KG1 (cell line): ENCODE data around the gene CACNA1C.

Experiments
- DNase-seq: peaks from one replicate; lab custom pipeline; 2025; lab: John Stamatoyannopoulos, UW

Gene CACNA1C

DNA sequence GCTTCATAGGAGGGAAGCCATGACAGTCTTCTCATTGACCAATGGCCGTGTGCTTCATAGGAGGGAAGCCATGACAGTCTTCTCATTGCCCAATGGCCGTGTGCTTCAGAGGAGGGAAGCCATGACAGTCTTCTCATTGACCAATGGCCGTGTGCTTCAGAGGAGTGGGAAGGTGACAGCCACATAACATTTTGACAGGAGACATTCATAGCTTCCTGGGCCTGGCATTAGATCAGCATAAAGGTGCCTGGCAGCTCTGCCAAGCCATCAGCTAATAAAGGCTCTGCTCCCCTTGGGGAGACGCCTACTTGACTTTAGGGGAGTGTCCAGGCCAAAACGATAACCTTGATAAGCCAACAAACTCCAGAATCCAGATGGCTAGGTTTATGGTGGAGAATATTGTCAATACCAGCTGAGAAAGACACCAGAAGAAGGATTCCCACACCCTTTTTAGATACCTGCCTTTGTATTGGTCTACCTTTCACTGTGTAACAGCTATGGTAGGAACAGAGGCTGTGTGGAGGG, 468.0 kb downstream of the CACNA1C start:
- DNase-seq: no peak

DNA sequence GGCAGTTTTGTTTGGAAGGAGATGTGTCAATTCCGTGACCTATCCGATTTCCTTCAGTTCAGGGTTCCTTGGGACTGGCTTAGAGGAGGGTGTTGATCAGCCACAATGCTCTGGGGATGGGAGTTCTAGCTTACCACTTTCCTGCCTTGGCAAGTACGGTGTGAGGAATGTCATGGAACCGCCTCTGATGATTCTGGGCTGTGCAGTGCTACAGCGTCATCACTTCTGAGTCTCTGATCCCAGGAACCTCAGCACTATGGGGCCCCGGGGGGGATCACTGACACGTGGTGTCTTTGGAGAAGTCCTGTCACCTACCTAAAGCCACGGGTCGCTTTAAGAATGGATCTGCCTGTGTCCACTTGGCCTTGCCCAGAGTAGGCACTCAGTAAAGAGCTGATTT, 470.5 kb downstream of the CACNA1C start:
- no peak for DNase-seq

DNA sequence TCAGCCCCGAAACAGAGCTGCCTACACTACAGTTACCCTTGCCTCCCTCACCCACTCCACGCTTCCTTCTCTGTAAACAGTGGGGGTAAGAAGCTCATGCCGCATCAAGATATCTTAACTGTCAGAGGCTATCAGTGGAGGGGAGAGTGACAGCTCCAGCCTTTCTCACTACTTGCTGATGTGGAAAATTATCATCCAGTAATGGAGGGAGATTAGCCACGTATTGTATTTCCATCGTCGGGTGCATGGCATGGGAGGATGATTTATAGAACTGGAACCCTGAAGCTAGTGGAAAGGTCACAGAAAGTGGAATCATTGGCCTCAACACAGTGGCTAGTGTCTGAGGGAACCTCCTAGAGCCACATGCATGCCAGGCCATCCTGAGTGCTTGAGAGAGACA, 471.1 kb downstream of the CACNA1C start:
- no peak for DNase-seq

DNA sequence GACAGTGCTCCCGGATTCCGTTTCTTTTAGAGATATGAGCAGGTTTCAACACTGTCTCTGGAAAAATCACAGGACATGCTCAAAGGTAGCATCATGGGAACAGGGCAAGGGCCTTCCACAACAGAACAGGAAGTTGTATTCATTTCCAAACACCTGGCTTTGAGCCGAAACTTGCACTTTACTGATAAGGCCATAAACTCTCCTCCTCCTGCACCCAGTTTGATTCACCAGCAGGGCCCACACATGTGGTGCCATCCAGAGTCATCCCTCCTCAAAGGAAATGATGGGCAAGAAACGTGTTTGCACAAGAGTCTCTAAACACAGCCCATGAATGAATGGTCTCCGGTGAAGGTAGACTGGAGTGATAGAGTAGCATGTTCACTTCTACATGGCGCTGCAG, 473.6 kb downstream of the CACNA1C start:
- no peak for DNase-seq

DNA sequence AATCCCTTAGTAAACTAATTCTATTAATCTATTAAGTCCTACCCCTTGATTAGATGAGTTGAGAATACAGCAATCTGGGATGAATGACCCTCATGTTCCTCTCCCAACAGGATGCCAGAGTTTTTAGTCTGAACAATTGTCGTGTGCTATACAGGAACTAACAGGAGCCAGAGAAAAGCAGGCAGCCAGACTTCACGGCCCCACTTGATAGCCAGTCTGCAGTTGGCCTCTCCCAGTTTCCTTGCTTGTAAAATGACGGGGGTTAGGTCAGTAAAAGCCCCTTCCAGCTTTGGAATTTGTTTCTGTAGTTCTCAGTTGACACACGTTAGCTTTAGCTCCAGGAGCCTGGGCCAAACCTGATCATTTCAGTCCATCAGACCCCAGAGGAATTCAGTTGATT, 475.2 kb downstream of the CACNA1C start:
- no peak for DNase-seq

DNA sequence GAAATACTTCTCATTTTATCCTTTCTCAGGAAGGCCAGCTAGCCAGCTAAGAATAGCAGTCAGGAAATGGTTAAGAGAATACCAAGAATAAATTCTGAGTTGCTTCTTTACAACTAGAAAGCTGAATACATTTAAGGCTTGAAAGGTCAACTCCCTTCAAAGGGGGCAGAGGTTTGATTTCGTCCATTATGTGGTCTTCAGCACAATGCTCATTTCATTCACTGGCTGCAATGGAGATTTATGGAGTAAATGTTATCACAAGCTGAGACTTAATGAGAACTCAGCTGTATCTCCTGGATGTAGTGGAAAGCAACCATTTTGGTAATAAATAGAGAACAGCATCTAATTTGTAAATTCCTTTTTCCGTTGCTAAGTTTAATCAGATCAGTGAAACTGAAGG, 477.0 kb downstream of the CACNA1C start:
- no peak for DNase-seq

DNA sequence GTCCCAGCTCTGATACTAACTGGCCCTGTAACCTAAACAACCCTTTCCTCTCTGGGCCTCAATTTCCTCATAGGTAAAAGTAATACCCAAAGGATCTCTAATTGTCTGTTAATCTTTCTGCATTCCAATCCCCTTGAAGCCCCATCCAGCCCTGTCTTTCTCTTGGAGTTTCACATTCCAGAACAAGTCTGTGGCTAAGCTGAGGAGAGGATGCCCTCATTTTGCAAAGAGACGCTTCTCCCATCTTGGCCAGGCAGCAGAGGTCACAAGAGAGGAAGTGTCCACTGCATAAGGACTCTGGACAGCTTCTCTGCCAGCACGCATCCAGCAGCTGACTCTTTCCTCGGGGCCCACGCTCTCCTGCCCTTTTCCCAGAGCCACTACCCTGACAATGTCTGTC, 478.6 kb downstream of the CACNA1C start:
- no peak for DNase-seq

DNA sequence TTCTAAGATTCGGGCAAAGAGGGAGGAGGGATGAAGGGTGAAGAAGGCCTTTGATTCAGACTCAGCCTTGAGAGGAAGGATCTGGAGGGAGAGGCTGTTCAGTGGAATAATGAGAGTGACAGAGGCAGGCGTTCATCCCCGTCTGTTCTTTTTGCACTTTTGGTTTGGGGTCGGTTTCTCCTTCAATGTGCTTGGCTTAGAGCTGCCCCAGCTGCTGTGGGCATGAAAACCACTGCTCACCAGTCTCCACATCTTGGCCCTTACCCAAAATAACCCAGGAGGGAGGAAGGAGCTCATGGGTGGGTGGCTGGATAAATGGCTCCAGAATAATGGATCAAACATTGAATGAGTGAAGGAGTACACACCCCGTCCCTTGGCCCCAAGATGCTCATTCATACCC, 480.2 kb downstream of the CACNA1C start:
- no peak for DNase-seq

DNA sequence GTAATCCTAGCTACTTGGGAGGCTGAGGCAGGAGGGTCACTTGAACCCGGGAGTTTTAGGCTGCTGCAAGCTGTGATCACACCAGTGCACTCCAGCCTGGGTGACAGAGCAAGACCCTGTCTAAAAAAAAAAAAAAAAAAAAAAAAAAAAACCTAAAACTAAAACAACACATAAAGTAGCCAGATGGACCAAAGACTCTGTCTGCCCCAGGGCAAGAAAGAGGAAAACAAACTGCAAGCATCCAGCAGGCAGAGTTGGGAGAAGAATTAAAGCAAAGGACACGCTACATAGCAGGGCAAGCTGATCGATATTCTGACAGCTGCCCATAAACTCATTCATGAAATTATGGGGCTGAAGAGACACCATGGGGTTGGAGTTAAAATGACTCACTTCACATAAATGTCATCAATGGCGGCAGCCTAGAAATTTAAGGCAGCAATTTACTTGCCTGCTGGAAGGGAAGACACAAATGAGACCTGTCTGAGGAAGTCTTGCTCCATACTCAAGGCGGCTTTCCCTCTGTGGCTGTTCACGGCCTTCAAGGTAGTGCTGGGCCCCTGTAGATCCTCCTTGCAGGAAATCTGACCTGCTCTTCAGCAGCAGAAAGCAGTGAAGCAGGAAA, 482.9 kb downstream of the CACNA1C start:
- DNase-seq: no peak

DNA sequence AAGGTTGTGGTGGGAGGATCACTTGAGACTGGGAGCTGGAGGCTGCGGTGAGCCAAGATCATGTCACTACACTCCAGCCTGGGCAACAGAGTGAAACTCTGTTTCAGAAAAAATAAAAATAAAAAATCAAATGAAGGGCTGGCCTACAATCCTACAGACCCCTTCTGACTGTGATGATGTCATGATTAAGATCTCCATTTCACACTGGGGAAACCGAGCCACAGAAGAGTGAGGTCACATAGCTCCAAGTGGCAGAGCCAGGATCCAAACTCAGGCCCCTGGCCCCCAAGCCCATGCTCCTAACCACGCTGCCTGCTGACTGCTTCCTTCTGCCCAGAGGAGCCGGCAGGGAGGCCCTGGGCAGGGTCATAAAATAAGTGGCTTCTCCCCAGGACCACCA, 483.9 kb downstream of the CACNA1C start:
- DNase-seq: no peak

DNA sequence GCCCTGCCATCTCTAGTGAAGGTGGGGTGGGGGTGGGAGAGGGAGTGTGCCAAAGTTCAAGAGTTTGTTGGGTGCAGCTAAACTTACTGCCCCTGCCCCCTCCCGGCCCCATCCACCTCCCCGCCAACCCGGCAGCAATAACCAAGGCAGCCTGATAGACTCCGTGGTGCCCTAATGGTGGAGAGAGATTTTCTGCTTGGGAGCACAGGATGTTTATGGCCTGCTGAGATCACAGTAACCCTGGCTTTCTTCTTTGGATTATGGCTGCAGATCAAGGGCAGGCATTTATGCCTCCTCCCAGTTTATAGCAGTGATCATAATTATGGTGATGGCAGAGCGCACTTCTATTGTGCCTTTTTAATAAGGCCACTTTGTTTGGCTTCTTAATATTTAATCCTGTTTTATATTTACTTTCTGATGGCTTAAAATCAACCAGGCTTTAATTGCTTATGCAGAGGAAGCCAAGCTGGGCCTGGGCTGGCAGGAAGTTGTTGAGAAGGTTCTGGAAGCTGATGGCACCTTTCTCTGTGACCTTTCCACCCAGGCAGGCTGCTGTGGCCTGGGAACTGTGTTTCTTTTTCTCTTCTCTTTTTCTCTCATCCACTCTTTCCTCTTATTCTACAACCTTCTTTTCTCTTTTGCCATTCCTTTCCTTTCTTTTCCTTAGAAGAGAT, 485.2 kb downstream of the CACNA1C start:
- DNase-seq: no peak

DNA sequence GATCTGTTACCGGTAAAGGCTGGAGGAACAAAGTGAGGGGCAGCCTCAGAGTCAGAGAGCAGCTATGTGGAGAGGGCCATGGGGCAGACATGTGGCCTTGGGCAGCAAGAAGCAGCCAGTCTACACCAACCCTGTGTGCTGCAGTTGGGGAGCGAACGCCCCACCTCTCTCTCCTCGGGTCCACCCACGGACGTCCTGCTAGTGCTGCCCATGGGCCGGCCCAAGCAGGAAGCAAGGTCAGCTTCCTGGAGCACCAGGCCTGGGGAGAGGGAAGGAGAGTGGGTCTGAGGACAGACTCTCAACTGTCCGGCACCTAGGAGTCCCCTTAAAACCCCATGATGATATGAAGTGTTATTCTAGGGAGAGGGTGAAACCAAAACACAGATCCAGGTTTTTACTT, 487.2 kb downstream of the CACNA1C start:
- no peak for DNase-seq

DNA sequence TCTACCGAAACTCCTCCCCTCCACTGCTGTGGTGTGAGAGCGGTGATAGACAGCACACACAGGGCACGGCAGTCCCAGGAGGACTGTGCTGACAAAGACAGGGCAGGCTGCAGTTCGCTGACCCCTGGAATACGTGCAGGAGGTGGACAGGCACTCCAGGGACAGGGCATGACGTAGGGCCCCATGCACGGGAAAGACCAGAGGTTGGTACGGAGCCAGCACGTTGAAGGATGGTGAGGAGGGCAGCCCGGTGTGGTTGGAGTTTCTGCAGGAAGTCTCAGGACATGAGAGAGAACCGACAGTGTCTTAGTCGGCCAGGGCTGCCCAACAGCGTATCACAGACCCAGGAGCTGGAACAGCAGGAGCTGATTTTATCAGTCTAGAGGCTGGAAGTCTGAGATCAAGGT, 487.8 kb downstream of the CACNA1C start:
- no peak for DNase-seq

DNA sequence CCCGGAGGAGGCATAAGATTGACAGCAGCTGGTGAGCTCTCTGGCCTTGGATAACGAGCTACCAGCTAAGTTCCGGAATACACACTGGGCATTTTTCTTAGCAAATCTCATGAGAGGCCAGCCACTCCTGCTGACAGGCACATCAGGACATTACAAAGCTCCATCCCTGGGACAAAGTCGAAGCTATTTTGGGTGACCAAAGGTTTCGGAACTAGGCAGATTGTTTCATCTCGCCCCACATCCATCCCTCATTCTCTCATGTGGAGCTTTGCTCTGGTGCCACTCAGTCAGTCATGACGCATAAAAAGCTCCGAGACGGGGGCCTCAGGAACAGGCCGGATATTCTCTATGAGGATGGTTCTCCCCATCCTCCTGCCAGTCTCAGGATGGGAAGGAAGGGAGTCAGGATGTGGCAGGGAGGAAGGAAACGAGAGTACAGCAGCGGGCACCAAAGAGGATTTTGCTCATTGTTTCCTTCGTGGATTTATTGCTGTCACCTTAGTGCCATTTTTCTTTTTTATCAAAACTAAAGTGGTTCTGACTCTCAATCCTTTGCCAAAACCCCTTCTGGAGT, 488.9 kb downstream of the CACNA1C start:
- no peak for DNase-seq

DNA sequence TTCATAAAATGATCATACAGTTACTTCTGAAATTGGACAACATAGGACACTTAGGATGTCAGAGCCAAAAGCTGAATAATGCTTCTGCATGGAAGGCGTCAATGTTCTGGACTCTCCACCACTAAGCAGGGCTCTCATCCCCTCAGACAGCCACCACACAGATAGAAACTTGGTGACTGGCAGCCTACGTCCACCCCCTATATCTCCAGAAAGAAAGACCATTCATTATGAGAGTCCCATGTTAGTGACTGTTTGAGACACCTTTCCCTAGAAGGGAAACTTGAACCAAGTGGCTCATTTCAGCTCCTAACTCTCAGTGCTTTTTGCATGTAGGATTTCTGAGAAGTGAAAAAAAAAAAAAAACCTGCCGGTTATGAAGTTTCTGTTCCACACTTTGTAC, 491.0 kb downstream of the CACNA1C start:
- no peak for DNase-seq

DNA sequence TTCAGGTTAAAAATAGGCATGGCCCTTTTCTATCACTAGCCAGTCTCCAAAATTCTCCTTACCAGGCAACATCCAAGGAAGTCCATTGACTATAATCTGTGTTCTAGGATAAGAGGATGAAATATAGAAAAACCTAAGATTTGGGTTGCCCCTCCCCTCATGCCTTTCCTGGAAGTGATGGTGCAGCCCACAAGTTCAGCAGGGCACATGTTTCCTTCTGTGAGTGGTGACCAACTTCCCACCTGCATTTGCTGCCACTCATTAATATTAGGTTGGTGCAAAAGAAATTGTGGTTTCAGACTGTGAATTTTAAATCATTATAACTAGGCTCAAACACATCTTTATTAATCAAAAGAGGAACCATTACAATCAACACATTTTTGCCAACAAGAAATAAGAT, 491.4 kb downstream of the CACNA1C start:
- DNase-seq: no peak

DNA sequence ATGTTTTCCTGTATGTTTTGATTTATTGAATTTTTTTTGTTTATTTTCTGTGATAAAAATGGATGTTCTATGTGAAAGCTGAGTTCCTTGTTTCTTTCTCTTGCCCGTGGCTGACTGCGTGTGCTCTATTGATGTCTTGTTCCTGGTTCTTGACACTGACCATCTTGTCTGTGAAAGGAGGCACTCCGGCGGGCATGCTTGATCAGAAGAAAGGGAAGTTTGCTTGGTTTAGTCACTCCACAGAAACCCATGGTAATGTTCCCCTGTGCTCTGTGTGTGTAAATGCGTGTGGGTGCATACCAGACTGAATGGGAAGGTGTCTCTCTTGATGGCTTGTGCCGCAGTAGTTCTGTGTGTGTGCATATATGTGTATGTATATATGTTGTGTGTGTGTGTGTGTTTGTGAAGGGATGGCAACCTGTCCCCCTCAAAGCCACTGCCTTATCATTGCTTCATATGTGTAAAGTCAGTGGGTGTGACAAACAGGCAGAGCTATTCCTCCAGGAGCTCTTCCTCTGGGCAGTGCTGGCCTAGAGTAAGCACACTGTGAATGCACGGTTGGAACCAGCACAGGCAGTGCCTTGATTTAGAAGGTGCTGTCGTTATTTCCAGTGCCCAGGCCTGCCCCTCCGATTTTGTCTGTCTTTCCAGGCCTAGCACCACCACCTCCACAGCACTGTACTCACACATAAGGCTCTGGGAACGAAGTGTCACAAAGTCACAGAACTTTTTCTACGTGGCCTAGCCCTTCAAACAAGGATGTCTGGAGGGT, 494.7 kb downstream of the CACNA1C start:
- DNase-seq: no peak

DNA sequence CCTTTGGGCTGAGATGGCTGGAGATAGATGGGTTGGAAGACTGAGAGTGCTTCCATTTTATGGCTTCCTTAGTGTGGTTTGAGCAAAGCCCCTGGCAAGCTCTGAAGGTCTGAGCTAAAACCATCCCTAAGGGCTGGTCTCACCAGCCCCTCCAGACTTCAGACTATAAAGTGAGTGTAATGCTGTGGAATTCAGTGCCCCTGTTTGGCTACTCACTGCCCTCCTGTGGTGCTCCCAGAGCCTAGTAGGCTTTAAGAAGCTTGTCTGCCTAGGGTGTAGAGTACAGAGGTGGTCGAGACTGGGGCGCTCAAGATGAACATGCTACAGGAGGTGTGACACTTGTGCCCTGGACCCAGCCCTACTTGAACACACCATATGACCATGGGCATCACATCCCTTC, 495.3 kb downstream of the CACNA1C start:
- DNase-seq: no peak

DNA sequence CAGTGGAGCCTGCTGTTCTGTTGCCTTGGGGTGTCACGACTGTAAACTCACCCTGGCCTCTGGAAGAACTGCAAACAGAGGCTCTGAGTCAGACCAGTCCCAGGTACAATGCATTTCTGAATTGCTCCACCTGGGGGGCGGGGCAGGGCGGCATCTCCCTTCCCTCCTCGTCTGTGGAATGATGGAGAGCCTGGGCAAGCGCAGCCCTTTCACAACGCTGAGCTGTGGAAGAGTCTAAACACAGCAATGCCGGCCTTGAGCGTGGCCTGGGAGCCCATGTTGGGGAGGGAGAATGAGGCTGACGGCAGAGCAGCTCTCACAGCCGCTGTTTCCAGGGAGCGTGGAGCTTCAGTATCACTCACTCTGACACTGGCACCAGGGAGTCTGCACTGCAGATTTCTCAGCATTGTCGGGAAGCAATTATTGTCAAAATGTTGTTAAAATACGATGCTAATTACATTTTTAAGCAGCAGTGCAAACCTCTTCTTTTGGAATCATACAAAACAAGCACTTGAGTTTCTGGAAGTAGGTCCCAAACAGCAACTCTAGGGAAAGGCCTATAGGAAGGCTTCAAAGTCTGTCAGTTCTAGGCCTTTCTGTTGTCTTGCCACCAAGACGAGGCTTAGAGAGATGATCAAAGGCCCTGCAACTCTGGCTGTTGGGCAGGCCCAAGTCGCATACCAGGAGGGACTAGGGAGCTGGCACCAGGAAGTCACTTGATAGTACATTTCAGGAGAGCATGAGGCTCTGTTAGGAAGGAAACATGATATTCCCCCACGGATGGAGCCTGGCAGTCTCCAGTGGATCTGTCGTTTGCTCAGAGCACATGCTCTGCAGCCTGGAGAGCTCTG, 498.0 kb downstream of the CACNA1C start:
- DNase-seq: no peak

DNA sequence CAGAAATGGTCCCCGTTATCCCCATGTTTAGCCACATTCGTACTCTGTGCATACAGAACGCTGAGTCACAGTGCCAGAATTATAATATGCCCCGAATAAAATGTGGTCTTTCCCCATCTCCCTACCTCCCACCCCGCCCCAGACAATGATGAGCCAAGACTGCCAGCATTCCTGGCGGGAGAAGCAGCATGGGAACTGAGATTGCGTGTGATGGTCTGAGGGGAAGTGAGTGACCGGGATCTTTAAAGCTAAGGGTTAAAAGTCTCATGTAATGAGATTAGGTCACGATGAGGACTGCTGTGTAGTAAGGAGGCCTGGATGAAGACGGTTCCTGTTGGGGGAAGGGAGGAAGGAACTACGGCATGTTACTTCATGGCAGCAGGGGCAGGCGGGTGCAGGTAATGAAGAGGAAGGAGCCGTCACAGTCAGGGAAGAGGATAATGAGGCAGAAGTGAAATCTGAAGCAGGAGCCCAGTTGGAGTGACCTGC, 498.7 kb downstream of the CACNA1C start:
- no peak for DNase-seq

DNA sequence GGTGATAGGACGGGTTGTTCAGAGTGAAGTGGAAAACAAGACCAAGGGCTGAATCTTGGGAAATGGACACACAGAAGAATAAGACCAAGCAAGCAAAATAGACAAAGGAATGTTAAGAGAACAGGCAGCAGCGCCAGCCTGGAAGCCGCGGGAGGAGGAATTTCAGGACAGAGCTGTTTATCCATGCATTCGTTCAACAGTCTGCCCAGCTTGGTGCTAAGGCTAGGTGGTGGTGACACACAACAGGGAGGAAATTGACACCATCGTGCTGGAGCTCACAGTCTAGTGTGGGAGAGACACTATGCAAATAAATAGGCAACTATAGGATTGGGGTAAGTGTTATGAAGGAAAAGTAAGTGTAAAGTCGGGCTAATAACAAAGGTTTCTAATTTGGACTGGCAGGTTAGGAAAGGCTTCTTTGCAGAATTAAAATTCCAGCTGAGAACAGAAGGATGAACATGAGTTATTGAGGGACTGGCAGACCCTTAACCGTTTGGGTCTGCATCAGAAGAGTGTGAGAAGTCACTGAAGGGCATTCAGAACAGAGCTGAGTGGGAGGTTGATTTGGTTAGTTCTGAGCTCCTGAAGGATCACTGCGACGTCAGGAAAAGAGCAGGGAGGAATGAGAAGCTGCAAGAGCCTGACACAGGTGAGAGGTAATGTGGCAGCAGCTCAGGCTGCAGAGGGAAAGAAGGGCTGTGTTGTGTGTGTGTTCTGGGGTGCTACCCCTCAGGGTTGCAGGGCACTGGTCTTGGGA, 499.4 kb downstream of the CACNA1C start:
- DNase-seq: no peak
